Ovary (tissue), 9 donors: Measurements from ENCODE around the gene ZNF577. TPM values are rescaled to one million over a fixed set of nuclear protein-coding genes. Genes with fewer than 3 reads are reported as not detected.

Experiments used
- DNase-seq, 5 donors: peaks; one replicate each; pipeline ENCODE4 v3.0.0-alpha.2; 2019 to 2020
- H3K27ac ChIP-seq, 2 donors: fragments of 200-600 bp; one replicate each; pipeline versions ENCODE4 v1.5.1 to v1.8.0; 2019 to 2022
- H3K27me3 ChIP-seq: fragments of 200-600 bp; one replicate; pipeline ENCODE4 v1.8.0; 2022
- H3K36me3 ChIP-seq: fragments of 200-600 bp; sonication (generic); one replicate; pipeline ENCODE4 v1.5.1; 2019
- H3K4me1 ChIP-seq: one replicate; pipeline ENCODE4 v1.8.1; 2013; ENCODE audit warnings: mild to moderate bottlenecking, moderate library complexity; ENCODE audit not compliant: insufficient read depth
- H3K4me3 ChIP-seq: fragments of 200-600 bp; sonication (generic); one replicate; pipeline ENCODE4 v1.5.1; 2017
- H3K9me3 ChIP-seq, 2 donors: fragments of 200-600 bp in 1 of 2; sonication (generic) in 1 of 2; one replicate each; pipeline versions ENCODE4 v1.5.1 to v1.8.1; 2013 to 2019; ENCODE audit warnings: mild to moderate bottlenecking in 1 of 2, moderate library complexity in 1 of 2
- CTCF ChIP-seq, 3 donors: fragments of 450-650 bp in 2 of 3; fragments of 200-600 bp in 1 of 3; IDR thresholded peaks; one replicate each; pipeline versions ENCODE4 v1.5.1 to v1.8.0; 2016 to 2022; ENCODE audit warnings: antibody characterized with exemption in 3 of 3, mild to moderate bottlenecking in 1 of 3
- EP300 ChIP-seq: sonication (generic); formaldehyde crosslinking; IDR thresholded peaks from one replicate; pipeline ENCODE4 v1.6.1; 2017; ENCODE audit warnings: antibody characterized with exemption
- POLR2A ChIP-seq: fragments of 450-650 bp; IDR thresholded peaks from one replicate; pipeline ENCODE4 v1.6.1; 2017; ENCODE audit warnings: antibody characterized with exemption, mild to moderate bottlenecking, moderate library complexity
- WGBS, 3 donors: extraction: QIAGEN DNeasy Blood & Tissue Kit in 1 of 3; methylation state at CpG; one replicate each; pipeline versions ENCODE4 v1.1.5 to v1.1.7; 2013 to 2017; 5-methylcytosine and 5-hydroxymethylcytosine counted together
- intact Hi-C, 4 donors: fragments of 100-400 bp; cut with DNase I; formaldehyde crosslinking; loops; one replicate each; pipeline versions ENCODE4 v1.11.0 to v1.15.1; 2022 to 2023
- polyA plus RNA-seq, 2 donors: library from polyadenylated mRNA; stranded (reverse); fragments of 200-250 nt in 1 of 2; fragments of 350-450 nt in 1 of 2; fragmentation: Illumina TruSeq in 1 of 2; extraction: RNeasy Lipid Tissue Mini Kit (QIAGEN cat#74804) in 1 of 2; gene quantifications; one replicate each; pipeline ENCODE4 v1.2.3, GENCODE V29; 2013 to 2014
- total RNA-seq, 7 donors: library from RNA; depleted of rRNA in 2 of 7; stranded (reverse); fragments of >200 nt in 2 of 7; fragmentation: NEBNext Ultra II Directional in 3 of 7; extraction: Animal tissue kit (Norgen Biotek cat#: 25700) in 3 of 7; gene quantifications; one replicate each; pipeline versions ENCODE4 v1.1.0 to v1.2.4, GENCODE V29; 2016 to 2023
- donor health status: DM: no; HTN: no; CAD: no; lungs with moderate emphysema.
- donor health status: DM: no; HTN: no; CAD: no.
- donor health status: Bipolar disorder and iron deficiency.
- donor health status: DM: yes; HTN: yes; CAD: no.
- donor health status: DM: no; HTN: no; CAD: no.
- donor health status: DM: yes; HTN: yes; CAD: no.

ZNF577 gene
- total and polyA plus RNA-seq, 9 donors: 18.2 to 40.6 (median 30.9) TPM

- H3K4me3 ChIP-seq: no peak overlapping the region
- no peak for TF ChIP-seq EP300
- no peak for TF ChIP-seq POLR2A
- TF ChIP-seq CTCF (IDR thresholded peaks at IDR 0.05): no peak
- H3K27ac ChIP-seq: no peak overlapping the region
- no peaks in the 10 kb centered on the region for H3K4me1 ChIP-seq
- intact Hi-C loops: no loop called here
- DNase-seq: no peak
- no peaks in the 10 kb centered on the region for H3K27me3 ChIP-seq
- peaks cover 0 to 7% of the 10 kb centered on the region in 2 donors for H3K9me3 ChIP-seq
- H3K36me3 ChIP-seq: no peaks in the 10 kb centered on the region
- 91 to 96% (median 95%) methylated on average over 2 of the region's 2 CpGs for WGBS, 3 donors
Observed at GRCh38 chr19:51884713-51885112, 3.0 kb downstream of the ZNF577 start.

GRCh38 chr19:51882518-51882917 is 5.2 kb downstream of the ZNF577 start:
- peaks cover 2% of the 10 kb centered on the region for H3K36me3 ChIP-seq
- no peak for TF ChIP-seq EP300
- TF ChIP-seq POLR2A: no peak
- H3K27me3 ChIP-seq: no peaks in the 10 kb centered on the region
- no peaks in the 10 kb centered on the region for H3K4me1 ChIP-seq
- peaks cover 0 to 11% of the 10 kb centered on the region in 2 donors for H3K9me3 ChIP-seq
- intact Hi-C loops: no loop called here
- no peak for DNase-seq
- 96 to 98% (median 97%) methylated on average over 3 of the region's 3 CpGs for WGBS, 3 donors
- H3K27ac ChIP-seq: no peak overlapping the region
- no peak overlapping the region for H3K4me3 ChIP-seq

GRCh38 chr19:51873097-51873496 is 14.7 kb downstream of the ZNF577 start:
- Histone ChIP-seq H3K4me1 (no peaks in the 10 kb centered on the region), H3K9me3 (peaks cover 0 to 74% of the 10 kb centered on the region in 2 donors), H3K4me3 (no peak overlapping the region), H3K27ac (no peak overlapping the region), H3K27me3 (no peaks in the 10 kb centered on the region), H3K36me3 (peaks cover 5% of the 10 kb centered on the region)
- 96 to 100% (median 97%) methylated on average over 4 of the region's 4 CpGs for WGBS, 3 donors
- TF ChIP-seq EP300: no peak
- DNase-seq: no peak
- intact Hi-C loops: no loop called here

- Histone ChIP-seq H3K36me3 (no peaks in the 10 kb centered on the region), H3K27ac (no peak overlapping the region), H3K9me3 (peaks cover 0 to 48% of the 10 kb centered on the region in 2 donors), H3K27me3 (no peaks in the 10 kb centered on the region), H3K4me1 (no peaks in the 10 kb centered on the region), H3K4me3 (no peak overlapping the region)
- intact Hi-C loops: no loop called here
- 95 to 100% (median 96%) methylated on average over 2 of the region's 2 CpGs for WGBS, 3 donors
- no peak for TF ChIP-seq POLR2A
- TF ChIP-seq CTCF (IDR thresholded peaks at IDR 0.05): no peak
- no peak for TF ChIP-seq EP300
- DNase-seq: no peak
Observed at GRCh38 chr19:51861870-51862622, 25.7 kb downstream of the ZNF577 start.

- intact Hi-C loops: no loop called here
- Histone ChIP-seq H3K4me1 (no peaks in the 10 kb centered on the region), H3K4me3 (no peak overlapping the region), H3K36me3 (no peaks in the 10 kb centered on the region), H3K27me3 (no peaks in the 10 kb centered on the region), H3K9me3 (no peaks in the 10 kb centered on the region), H3K27ac (no peak overlapping the region)
- 89 to 96% (median 95%) methylated on average over 2 of the region's 2 CpGs for WGBS, 3 donors
- no peak for TF ChIP-seq POLR2A
- TF ChIP-seq CTCF (IDR thresholded peaks at IDR 0.05): no peak
- TF ChIP-seq EP300: no peak
- no peak for DNase-seq
Observed at GRCh38 chr19:51837145-51837544, 50.6 kb downstream of the ZNF577 start.
